GM23248 (cell line): Measurements from ENCODE around the gene ZBTB18. TPM values are rescaled to one million over a fixed set of nuclear protein-coding genes. Genes with fewer than 3 reads are reported as not detected.

Experiments
- DNase-seq: peaks from one replicate; pipeline ENCODE4 v3.0.0-alpha.2; 2015
- H2AFZ ChIP-seq: fragments of 200-600 bp; sonication (generic); 2 replicates; pipeline ENCODE4 v1.6.1; 2016; ENCODE audit warnings: antibody characterized with exemption
- H3F3A ChIP-seq: fragments of 200-600 bp; sonication (generic); 2 replicates; pipeline ENCODE4 v1.6.1; 2016; ENCODE audit warnings: mild to moderate bottlenecking, antibody characterized with exemption, mixed run types; ENCODE audit not compliant: insufficient read depth
- H3K27ac ChIP-seq: fragments of 200-600 bp; sonication (generic); 2 replicates; pipeline ENCODE4 v1.5.1; 2016; ENCODE audit warnings: mild to moderate bottlenecking
- H3K27me3 ChIP-seq: fragments of 200-600 bp; sonication (generic); replicated peaks from 2 replicates; pipeline ENCODE4 v1.6.1; 2016; ENCODE audit warnings: mild to moderate bottlenecking; ENCODE audit not compliant: insufficient read depth
- H3K36me3 ChIP-seq: fragments of 200-600 bp; sonication (generic); 2 replicates; pipeline ENCODE4 v1.6.1; 2016; ENCODE audit warnings: low read depth, mild to moderate bottlenecking
- H3K4me1 ChIP-seq: fragments of 200-600 bp; sonication (generic); 2 replicates; pipeline ENCODE4 v1.6.1; 2016; ENCODE audit warnings: mild to moderate bottlenecking; ENCODE audit not compliant: insufficient read depth
- H3K4me2 ChIP-seq: fragments of 200-600 bp; sonication (generic); one replicate; pipeline ENCODE4 v1.6.1; 2016; ENCODE audit warnings: mild to moderate bottlenecking; ENCODE audit not compliant: unreplicated experiment
- H3K4me3 ChIP-seq: fragments of 200-600 bp; sonication (generic); 2 replicates; pipeline ENCODE4 v1.5.1; 2016; ENCODE audit warnings: mild to moderate bottlenecking
- H3K79me2 ChIP-seq: fragments of 200-600 bp; sonication (generic); 2 replicates; pipeline ENCODE4 v1.6.1; 2016; ENCODE audit warnings: mild to moderate bottlenecking; ENCODE audit not compliant: insufficient read depth
- H3K9ac ChIP-seq: fragments of 200-600 bp; sonication (generic); 2 replicates; pipeline ENCODE4 v1.6.1; 2016; ENCODE audit warnings: mild to moderate bottlenecking
- H3K9me2 ChIP-seq: fragments of 200-600 bp; sonication (generic); 2 replicates; pipeline ENCODE4 v1.6.1; 2016; ENCODE audit warnings: mixed run types, mild to moderate bottlenecking, moderate library complexity; ENCODE audit not compliant: insufficient read depth
- H3K9me3 ChIP-seq: fragments of 200-600 bp; sonication (generic); one replicate; pipeline ENCODE4 v1.6.1; 2017; ENCODE audit warnings: low read depth
- H4K20me1 ChIP-seq: fragments of 200-600 bp; sonication (generic); 2 replicates; pipeline ENCODE4 v1.6.0; 2016; ENCODE audit not compliant: insufficient read depth
- EZH2 ChIP-seq: fragments of 200-600 bp; sonication (generic); IDR thresholded peaks from 2 replicates; pipeline ENCODE4 v1.6.1; 2018; ENCODE audit warnings: antibody characterized with exemption, mild to moderate bottlenecking; ENCODE audit not compliant: insufficient read depth, poor library complexity, severe bottlenecking
- EZH2phosphoT487 ChIP-seq: fragments of 200-600 bp; sonication (generic); IDR thresholded peaks from 2 replicates; pipeline ENCODE4 v1.6.1; 2018; ENCODE audit warnings: antibody characterized with exemption, moderate library complexity, mild to moderate bottlenecking, low read depth; ENCODE audit not compliant: insufficient read depth
- WGBS, 2 experiments: methylation state at CpG; one replicate each; pipeline ENCODE4 v1.1.6; 2015 to 2017; ENCODE audit warnings: low lambda C conversion rate in 2 of 2, low coverage in 1 of 2; ENCODE audit errors: missing lambda C conversion rate in 2 of 2; 5-methylcytosine and 5-hydroxymethylcytosine counted together
- in situ Hi-C: fragments of 300-500 bp; cut with MboI; formaldehyde crosslinking; loops from 2 replicates; pipeline ENCODE4 v1.15.0; 2020
- polyA plus RNA-seq: library from polyadenylated mRNA; unstranded; fragments of >200 nt; fragmentation: Nextera tagmentation; extraction: Ambion mirVana; gene quantifications from 2 replicates; pipeline ENCODE4 v1.2.1, GENCODE V29; 2016
- total RNA-seq: library from RNA; depleted of rRNA; stranded (reverse); fragments of >200 nt; shearing (Covaris generic); gene quantifications from 2 replicates; pipeline ENCODE4 v1.2.3, GENCODE V29; 2014

ZBTB18 gene
- total and polyA plus RNA-seq, 2 experiments from 2014 or later: 0.25 to 9.2 TPM

DNA sequence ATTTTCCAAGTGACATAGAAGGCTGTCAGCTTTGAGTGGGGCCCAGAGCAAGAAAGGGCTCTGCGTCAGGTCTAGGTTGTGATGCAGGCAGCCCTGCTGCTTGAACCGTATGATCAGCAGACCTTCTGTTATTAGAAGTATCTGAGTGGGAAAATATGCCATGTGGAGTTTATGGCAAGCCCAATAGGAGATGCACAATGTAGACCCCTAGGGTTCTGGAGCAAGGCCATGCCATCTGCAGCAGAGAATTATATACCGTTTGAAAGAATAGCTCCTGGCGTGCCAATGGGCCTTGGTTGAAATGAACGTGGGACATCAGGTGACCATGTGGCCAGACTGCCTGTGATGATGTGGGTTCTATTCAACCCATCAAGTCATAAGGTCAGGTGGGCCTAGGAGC is 44.1 kb upstream of the ZBTB18 start:
- no peak overlapping the region for H3K4me3 ChIP-seq
- H3K4me2 ChIP-seq: no peak overlapping the region
- in situ Hi-C loops: no loop called here
- no peaks in the 10 kb centered on the region for H3F3A ChIP-seq
- H3K4me1 ChIP-seq: no peaks in the 10 kb centered on the region
- no peaks in the 10 kb centered on the region for H3K36me3 ChIP-seq
- 81% methylated on average over 5 of the region's 5 CpGs for WGBS, 2 experiments
- H3K27me3 ChIP-seq: peaks cover 55% of the 10 kb centered on the region
- no peaks in the 10 kb centered on the region for H3K9me3 ChIP-seq
- no peaks in the 10 kb centered on the region for H3K9me2 ChIP-seq
- no peak for DNase-seq
- no peaks in the 10 kb centered on the region for H4K20me1 ChIP-seq
- no peak overlapping the region for H2AFZ ChIP-seq
- TF ChIP-seq EZH2phosphoT487 (no peak), EZH2 (no peak)
- H3K79me2 ChIP-seq: no peaks in the 10 kb centered on the region
- H3K9ac ChIP-seq: no peak overlapping the region
- H3K27ac ChIP-seq: no peak overlapping the region

DNA sequence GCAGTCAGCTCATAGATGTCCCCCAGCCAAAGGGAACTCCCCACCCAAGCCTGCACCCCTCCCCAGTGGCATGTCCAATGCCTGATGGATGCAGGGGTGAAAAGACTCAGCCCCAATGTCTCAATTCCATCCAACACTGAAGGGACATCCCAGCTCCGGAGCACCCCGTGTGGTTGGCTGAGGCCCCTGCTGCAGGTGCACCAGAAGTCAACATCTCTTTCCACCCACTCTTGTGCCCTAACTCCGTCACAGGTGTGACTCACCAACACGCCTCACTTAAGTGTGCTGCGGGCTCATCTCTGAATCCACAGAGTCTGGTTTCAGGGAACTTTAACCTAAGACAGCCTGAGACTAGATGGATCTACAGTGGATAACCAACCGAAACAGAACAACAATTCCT is 40.9 kb upstream of the ZBTB18 start:
- Histone ChIP-seq H2AFZ (no peak overlapping the region), H3F3A (peaks cover 5% of the 10 kb centered on the region; the same call in 1 of the 2 replicates), H3K79me2 (no peaks in the 10 kb centered on the region), H3K36me3 (no peaks in the 10 kb centered on the region), H3K9me2 (no peaks in the 10 kb centered on the region), H3K4me3 (no peak overlapping the region), H3K4me1 (no peaks in the 10 kb centered on the region), H3K9me3 (no peaks in the 10 kb centered on the region), H3K4me2 (no peak overlapping the region), H3K27me3 (peaks cover 27% of the 10 kb centered on the region), H4K20me1 (no peaks in the 10 kb centered on the region), H3K27ac (no peak overlapping the region), H3K9ac (no peak overlapping the region)
- DNase-seq: peak; percentile 19
- in situ Hi-C loops: no loop called here
- 50 to 60% methylated on average over 6 of the region's 6 CpGs for WGBS, 2 experiments
- TF ChIP-seq EZH2 (no peak), EZH2phosphoT487 (no peak)

DNA sequence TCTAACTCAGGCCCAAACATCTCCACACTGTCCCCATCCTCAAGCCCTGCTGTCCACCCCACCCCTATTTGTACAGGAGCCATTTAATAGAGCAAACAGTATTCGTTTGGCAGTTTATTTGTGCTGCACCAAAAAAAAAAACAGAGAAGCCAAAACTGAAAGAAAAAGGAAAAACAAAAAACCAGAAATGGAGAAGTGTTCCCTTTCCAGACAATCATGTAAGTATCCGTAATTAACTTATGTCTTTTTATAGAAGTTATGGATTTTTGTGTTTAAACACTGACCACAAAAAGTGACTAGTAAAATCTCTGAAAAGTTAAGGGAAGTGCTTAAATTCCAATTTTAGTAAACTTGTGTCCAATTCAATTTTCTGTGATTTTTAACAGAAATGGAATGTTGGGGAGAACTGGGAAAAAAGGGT is 40.4 kb upstream of the ZBTB18 start:
- no peak overlapping the region for H2AFZ ChIP-seq
- H3K4me2 ChIP-seq: no peak overlapping the region
- H3K9ac ChIP-seq: no peak overlapping the region
- no peak for DNase-seq
- H3K27me3 ChIP-seq: peaks cover 27% of the 10 kb centered on the region
- no peak overlapping the region for H3K4me3 ChIP-seq
- no peaks in the 10 kb centered on the region for H3K4me1 ChIP-seq
- peak; percentile 60 for TF ChIP-seq EZH2
- TF ChIP-seq EZH2phosphoT487: no peak
- H3F3A ChIP-seq: peaks cover 5% of the 10 kb centered on the region; the same call in 1 of the 2 replicates
- no peak overlapping the region for H3K27ac ChIP-seq
- no peaks in the 10 kb centered on the region for H3K36me3 ChIP-seq
- in situ Hi-C loops: no loop called here
- WGBS, 2 experiments: 2 to 13% methylated on average over 2 of the region's 2 CpGs
- H4K20me1 ChIP-seq: no peaks in the 10 kb centered on the region
- no peaks in the 10 kb centered on the region for H3K9me3 ChIP-seq
- H3K79me2 ChIP-seq: no peaks in the 10 kb centered on the region
- H3K9me2 ChIP-seq: no peaks in the 10 kb centered on the region

DNA sequence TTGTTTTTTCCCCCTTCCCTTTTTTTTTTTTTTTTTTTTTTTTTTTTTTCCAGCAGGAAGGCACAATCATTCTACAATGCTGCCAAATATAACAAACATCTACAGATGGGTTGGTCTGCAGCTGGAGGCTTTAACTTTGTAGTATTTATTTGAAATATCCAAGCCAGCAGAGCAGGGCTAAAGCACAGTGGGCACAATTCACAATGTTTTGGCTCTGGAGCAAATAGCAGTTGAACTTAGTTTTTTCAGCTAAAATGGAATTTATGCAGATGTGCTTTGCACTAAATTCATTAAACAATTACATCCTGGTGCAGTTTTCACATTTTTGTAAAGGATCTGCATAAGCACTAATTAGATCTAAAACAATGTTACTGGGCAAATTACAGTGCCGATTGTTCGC is 39.8 kb upstream of the ZBTB18 start:
- H3K4me3 ChIP-seq: no peak overlapping the region
- no peak overlapping the region for H2AFZ ChIP-seq
- no peak overlapping the region for H3K27ac ChIP-seq
- H3K4me2 ChIP-seq: no peak overlapping the region
- peaks cover 5% of the 10 kb centered on the region; the same call in 1 of the 2 replicates for H3F3A ChIP-seq
- H3K36me3 ChIP-seq: no peaks in the 10 kb centered on the region
- no peaks in the 10 kb centered on the region for H3K4me1 ChIP-seq
- TF ChIP-seq EZH2: no peak
- no peak for TF ChIP-seq EZH2phosphoT487
- H3K79me2 ChIP-seq: no peaks in the 10 kb centered on the region
- H3K9me3 ChIP-seq: no peaks in the 10 kb centered on the region
- peak; percentile 11 for DNase-seq
- no peak overlapping the region for H3K9ac ChIP-seq
- no peaks in the 10 kb centered on the region for H4K20me1 ChIP-seq
- in situ Hi-C loops: no loop called here
- 17 to 33% methylated on average over 2 of the region's 2 CpGs for WGBS, 2 experiments
- H3K27me3 ChIP-seq: peaks cover 27% of the 10 kb centered on the region
- H3K9me2 ChIP-seq: no peaks in the 10 kb centered on the region

DNA sequence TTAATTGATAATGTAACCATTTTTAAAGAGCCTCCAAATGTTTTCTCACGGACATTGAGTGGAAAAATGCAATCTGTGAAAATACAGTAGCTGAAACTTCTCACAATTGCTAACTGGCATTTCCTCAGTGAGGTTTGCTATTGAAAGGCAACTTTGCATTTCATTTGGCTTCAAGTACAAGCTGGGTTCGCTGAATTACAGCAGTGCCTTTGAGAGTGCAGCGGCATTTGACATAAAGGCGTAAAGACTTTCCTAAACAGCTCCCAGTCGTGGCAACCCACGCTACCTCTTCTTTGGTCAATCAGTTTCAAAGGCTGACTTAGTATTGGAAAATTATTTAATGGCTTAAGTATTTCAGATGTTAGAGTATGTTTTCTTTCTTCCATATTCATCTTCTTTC is 39.3 kb upstream of the ZBTB18 start:
- in situ Hi-C loops: no loop called here
- Histone ChIP-seq H3F3A (peaks cover 5% of the 10 kb centered on the region; the same call in 1 of the 2 replicates), H3K27me3 (peaks cover 27% of the 10 kb centered on the region), H3K9ac (no peak overlapping the region), H3K79me2 (no peaks in the 10 kb centered on the region), H3K9me2 (no peaks in the 10 kb centered on the region), H3K27ac (no peak overlapping the region), H3K4me2 (no peak overlapping the region), H3K9me3 (no peaks in the 10 kb centered on the region), H3K4me1 (no peaks in the 10 kb centered on the region), H3K36me3 (no peaks in the 10 kb centered on the region), H2AFZ (no peak overlapping the region), H4K20me1 (no peaks in the 10 kb centered on the region), H3K4me3 (no peak overlapping the region)
- WGBS, 2 experiments: 54 to 63% methylated on average over 6 of the region's 6 CpGs
- DNase-seq: no peak
- TF ChIP-seq EZH2 (no peak), EZH2phosphoT487 (no peak)
